Fibroblast of villous mesenchyme (primary cell): ENCODE measurements around the gene SRPK2. TPM values are rescaled to one million over a fixed set of nuclear protein-coding genes. Genes with fewer than 3 reads are reported as not detected.
"Not testable (repeated sequence)": the region's sequence is repeated elsewhere in the genome, so short reads cannot be mapped to it uniquely, and the experiment has no call there.

Experiments used
- DNase-seq: peaks from one replicate; pipeline ENCODE4 v3.0.0-alpha.2; 2010; ENCODE audit warnings: low read depth
- H3K4me3 ChIP-seq: 2 replicates; pipeline ENCODE4 v1.5.1; 2011; ENCODE audit warnings: low read depth, mild to moderate bottlenecking, low read length
- CTCF ChIP-seq: IDR thresholded peaks from 2 replicates; pipeline ENCODE4 v1.5.1; 2012; ENCODE audit warnings: low read depth, mild to moderate bottlenecking, low read length; ENCODE audit not compliant: insufficient read depth
- total RNA-seq: library from RNA; depleted of rRNA; stranded (reverse); fragments of >200 nt; gene quantifications from 2 replicates; pipeline ENCODE4 v1.2.3, GENCODE V29; 2012

The SRPK2 gene
- total RNA-seq, 1 donor, result 60.9 TPM

GRCh38 chr7:105295596-105296352 is 92.9 kb downstream of the SRPK2 start:
- H3K4me3 ChIP-seq, result no peak overlapping the region
- no peak for DNase-seq
- TF ChIP-seq CTCF, result no peak

GRCh38 chr7:105294482-105294881 is 94.2 kb downstream of the SRPK2 start:
- not testable (repeated sequence) for DNase-seq, H3K4me3 ChIP-seq

- no peak for TF ChIP-seq CTCF
- no peak for DNase-seq
- no peak overlapping the region for H3K4me3 ChIP-seq
Measured at GRCh38 chr7:105289704-105290103, 99.0 kb downstream of the SRPK2 start.

- no peak overlapping the region for H3K4me3 ChIP-seq
- no peak for DNase-seq
- no peak for TF ChIP-seq CTCF
Measured at GRCh38 chr7:105286441-105286840, 102.3 kb downstream of the SRPK2 start.

GRCh38 chr7:105285118-105285874 is 103.4 kb downstream of the SRPK2 start:
- DNase-seq, result no peak
- no peak for TF ChIP-seq CTCF
- H3K4me3 ChIP-seq, result no peak overlapping the region

- no peak for TF ChIP-seq CTCF
- no peak overlapping the region for H3K4me3 ChIP-seq
- no peak for DNase-seq
Measured at GRCh38 chr7:105284014-105284413, 104.7 kb downstream of the SRPK2 start.

GRCh38 chr7:105281966-105282365 is 106.8 kb downstream of the SRPK2 start:
- no peak overlapping the region for H3K4me3 ChIP-seq
- no peak for TF ChIP-seq CTCF
- DNase-seq, result no peak
